ENCODE data around the gene MARCKSL1. TPM values are rescaled to one million over a fixed set of nuclear protein-coding genes. Genes with fewer than 3 reads are reported as not detected.
"Not testable (repeated sequence)": the region's sequence is repeated elsewhere in the genome, so short reads cannot be mapped to it uniquely, and the experiment has no call there.

Gene MARCKSL1
- total and polyA plus RNA-seq, 2 donors = 89.0 to 113 TPM

DNA sequence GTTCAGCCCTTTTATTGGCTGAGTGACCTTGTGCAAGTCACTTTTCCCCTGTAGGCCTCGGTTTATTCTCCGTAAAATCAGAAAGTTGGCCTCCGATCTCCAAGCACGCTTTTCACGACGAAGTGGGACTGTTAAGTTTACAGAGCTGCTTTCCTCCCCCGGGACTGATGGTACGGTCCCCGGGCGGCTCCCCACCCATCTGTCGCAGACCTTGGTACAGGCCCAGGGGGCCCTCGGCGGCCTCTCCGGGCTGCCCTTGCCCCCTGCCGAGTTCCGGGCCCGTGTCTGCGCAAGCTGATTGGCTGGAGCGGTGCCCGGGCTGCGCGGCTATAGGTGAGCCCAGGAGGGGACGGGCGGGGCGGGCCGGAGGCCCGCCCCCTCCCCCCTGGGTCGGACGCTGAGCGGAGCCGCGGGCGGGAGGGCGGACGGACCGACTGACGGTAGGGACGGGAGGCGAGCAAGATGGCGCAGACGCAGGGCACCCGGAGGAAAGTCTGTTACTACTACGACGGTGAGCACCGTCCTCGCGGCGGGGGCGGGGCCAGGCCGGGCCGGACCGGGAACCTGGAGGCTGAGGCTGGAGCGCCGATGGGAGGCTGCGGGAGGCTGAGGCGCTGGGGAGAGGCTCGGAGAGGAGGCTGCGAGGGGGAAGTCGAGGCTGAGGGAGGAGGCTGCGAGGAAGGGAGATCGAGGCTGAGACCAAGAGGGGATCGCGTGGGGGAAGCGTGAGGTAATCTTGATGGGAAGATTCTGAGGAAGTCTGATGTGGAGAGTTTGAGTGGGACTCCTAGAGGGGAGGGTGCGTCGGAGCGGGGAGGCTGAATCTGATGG lies 44.1 kb downstream of the MARCKSL1 start, which contains the start of gene HDAC1:
Gene HDAC1, plus strand, starts transcription at position 376 of the 831 bp plus-strand sequence. Its CDS starts 87 bp downstream, at position 463.
- no peaks in the 10 kb centered on the region for H3K9me3 ChIP-seq (ENCODE audit: control insufficient read depth in 2 of 2, insufficient read depth in 1 of 2, low read length in 1 of 2)
- peak; percentile 80 to 98 (median 92) for DNase-seq (ENCODE audit: low read depth in 6 of 9, low spot score in 9 of 9)
- H3K27ac ChIP-seq (ENCODE audit: low read depth in 1 of 2, low read length in 1 of 2) = peak within 1 kb of the TSS; percentile 85 to 87
- under 1% methylated on average over 67 of the region's 67 CpGs for WGBS
- peaks cover 19 to 43% of the 10 kb centered on the region in 2 donors for H3K4me1 ChIP-seq (ENCODE audit: control insufficient read depth in 2 of 2, insufficient read depth in 2 of 2, low read length in 2 of 2)
- peak within 1 kb of the TSS; percentile 67 to 99 for H3K4me3 ChIP-seq (ENCODE audit: low read length in 2 of 2)
- no peaks in the 10 kb centered on the region for H3K27me3 ChIP-seq (ENCODE audit: control insufficient read depth in 2 of 2, insufficient read depth in 1 of 2, low read length in 1 of 2)
- peaks cover 9 to 24% of the 10 kb centered on the region in 2 donors for H3K36me3 ChIP-seq (ENCODE audit: control insufficient read depth in 2 of 2, insufficient read depth in 2 of 2, low read length in 1 of 2)

DNA sequence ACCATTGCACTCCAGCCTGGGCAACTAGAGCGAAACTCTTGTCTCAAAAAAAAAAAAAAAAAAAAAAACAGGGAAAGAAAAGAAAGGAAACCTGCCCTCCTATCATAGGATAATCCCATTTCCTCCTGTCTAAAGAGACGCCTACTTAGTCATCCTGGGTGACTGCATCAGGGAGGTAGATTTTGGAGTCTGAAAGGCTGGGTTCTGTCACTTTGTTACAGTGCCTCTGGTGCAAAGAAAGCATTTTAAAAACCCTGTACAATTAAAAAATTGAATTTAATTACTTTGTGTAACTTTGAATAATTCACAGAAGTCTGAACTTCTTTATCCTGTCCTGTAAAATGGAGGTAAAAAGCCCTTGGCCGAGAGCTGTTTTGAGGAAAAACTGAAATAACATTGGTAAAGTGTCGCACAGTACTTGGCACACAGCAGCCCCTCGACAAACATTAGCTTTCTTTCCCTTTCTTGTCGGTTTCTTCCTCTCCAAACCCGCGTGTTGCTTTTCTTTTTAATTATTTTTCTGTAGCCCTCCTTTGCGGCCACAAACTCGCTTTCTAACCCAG lies 44.8 kb downstream of the MARCKSL1 start:
- 58% methylated on average over 10 of the region's 10 CpGs for WGBS
- Histone ChIP-seq H3K36me3 (ENCODE audit: control insufficient read depth in 2 of 2, insufficient read depth in 2 of 2, low read length in 1 of 2) (peaks cover 16 to 30% of the 10 kb centered on the region in 2 donors), H3K4me1 (ENCODE audit: control insufficient read depth in 2 of 2, insufficient read depth in 2 of 2, low read length in 2 of 2) (peaks cover 19 to 42% of the 10 kb centered on the region in 2 donors), H3K27ac (ENCODE audit: low read depth in 1 of 2, low read length in 1 of 2) (peak overlapping the region; percentile 76 to 85), H3K27me3 (ENCODE audit: control insufficient read depth in 2 of 2, insufficient read depth in 1 of 2, low read length in 1 of 2) (no peaks in the 10 kb centered on the region), H3K9me3 (ENCODE audit: control insufficient read depth in 2 of 2, insufficient read depth in 1 of 2, low read length in 1 of 2) (no peaks in the 10 kb centered on the region), H3K4me3 (ENCODE audit: low read length in 2 of 2) (peak overlapping the region; percentile 67 to 99)
- DNase-seq (ENCODE audit: low read depth in 6 of 9, low spot score in 9 of 9) = no peak

DNA sequence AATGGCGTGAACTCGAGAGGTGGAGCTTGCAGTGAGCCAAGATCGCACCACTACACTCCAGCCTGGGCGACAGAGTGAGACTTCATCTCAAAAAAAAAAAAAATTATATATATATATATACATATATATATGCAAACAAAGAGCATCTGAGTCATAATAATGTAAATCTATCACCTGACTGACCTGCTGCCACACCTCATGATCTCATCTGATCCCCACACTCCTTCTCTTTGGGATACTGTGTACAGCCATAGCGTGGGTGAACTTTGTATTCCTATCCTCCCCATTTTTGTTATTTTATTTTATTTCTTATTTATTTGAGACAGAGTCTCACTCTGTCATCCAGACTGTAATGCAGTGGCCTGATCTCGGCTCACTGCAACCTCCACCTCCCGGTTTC lies 46.8 kb downstream of the MARCKSL1 start:
- H3K36me3 ChIP-seq (ENCODE audit: control insufficient read depth in 2 of 2, insufficient read depth in 2 of 2, low read length in 1 of 2) = peaks cover 32 to 35% of the 10 kb centered on the region in 2 donors
- no peak overlapping the region for H3K4me3 ChIP-seq (ENCODE audit: low read length in 2 of 2)
- 97% methylated on average over 7 of the region's 7 CpGs for WGBS
- no peaks in the 10 kb centered on the region for H3K9me3 ChIP-seq (ENCODE audit: control insufficient read depth in 2 of 2, insufficient read depth in 1 of 2, low read length in 1 of 2)
- peaks cover 17 to 27% of the 10 kb centered on the region in 2 donors for H3K4me1 ChIP-seq (ENCODE audit: control insufficient read depth in 2 of 2, insufficient read depth in 2 of 2, low read length in 2 of 2)
- no peak for DNase-seq (ENCODE audit: low read depth in 6 of 9, low spot score in 9 of 9)
- no peak overlapping the region for H3K27ac ChIP-seq (ENCODE audit: low read depth in 1 of 2, low read length in 1 of 2)
- H3K27me3 ChIP-seq (ENCODE audit: control insufficient read depth in 2 of 2, insufficient read depth in 1 of 2, low read length in 1 of 2) = no peaks in the 10 kb centered on the region

DNA sequence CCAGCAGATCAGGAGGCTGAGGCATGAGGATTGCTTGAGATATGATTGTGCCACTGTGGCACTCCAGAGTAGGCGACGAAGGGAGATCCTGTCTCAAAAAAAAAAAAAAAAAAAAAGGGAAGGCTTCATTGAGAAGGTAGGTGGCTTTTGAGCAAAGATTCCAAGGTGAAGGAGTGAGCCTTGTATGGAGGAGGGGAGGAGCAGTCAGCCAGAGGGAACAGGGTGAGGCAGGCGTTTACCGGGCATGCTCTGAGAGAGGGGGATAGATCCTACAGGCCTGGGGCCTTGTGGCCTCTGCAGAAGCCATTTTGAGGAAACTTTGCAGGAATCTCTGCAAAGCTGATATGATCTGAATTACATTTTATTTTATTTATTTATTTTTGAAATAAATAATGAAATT lies 49.3 kb downstream of the MARCKSL1 start:
- Histone ChIP-seq H3K27ac (ENCODE audit: low read depth in 1 of 2, low read length in 1 of 2) (no peak overlapping the region), H3K27me3 (ENCODE audit: control insufficient read depth in 2 of 2, insufficient read depth in 1 of 2, low read length in 1 of 2) (no peaks in the 10 kb centered on the region), H3K4me3 (ENCODE audit: low read length in 2 of 2) (no peak overlapping the region), H3K36me3 (ENCODE audit: control insufficient read depth in 2 of 2, insufficient read depth in 2 of 2, low read length in 1 of 2) (peaks cover 54 to 58% of the 10 kb centered on the region in 2 donors), H3K4me1 (ENCODE audit: control insufficient read depth in 2 of 2, insufficient read depth in 2 of 2, low read length in 2 of 2) (peaks cover 8 to 17% of the 10 kb centered on the region in 2 donors), H3K9me3 (ENCODE audit: control insufficient read depth in 2 of 2, insufficient read depth in 1 of 2, low read length in 1 of 2) (no peaks in the 10 kb centered on the region)
- 97% methylated on average over 4 of the region's 4 CpGs for WGBS
- DNase-seq (ENCODE audit: low read depth in 6 of 9, low spot score in 9 of 9) = no peak

DNA sequence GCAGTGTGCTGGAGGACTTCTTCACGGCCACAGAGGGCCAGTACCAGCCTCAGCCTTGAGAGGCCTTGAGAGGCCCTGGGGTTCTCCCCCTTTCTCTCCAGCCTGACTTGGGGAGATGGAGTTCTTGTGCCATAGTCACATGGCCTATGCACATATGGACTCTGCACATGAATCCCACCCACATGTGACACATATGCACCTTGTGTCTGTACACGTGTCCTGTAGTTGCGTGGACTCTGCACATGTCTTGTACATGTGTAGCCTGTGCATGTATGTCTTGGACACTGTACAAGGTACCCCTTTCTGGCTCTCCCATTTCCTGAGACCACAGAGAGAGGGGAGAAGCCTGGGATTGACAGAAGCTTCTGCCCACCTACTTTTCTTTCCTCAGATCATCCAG lies 50.4 kb downstream of the MARCKSL1 start:
- Histone ChIP-seq H3K4me1 (ENCODE audit: control insufficient read depth in 2 of 2, insufficient read depth in 2 of 2, low read length in 2 of 2) (peaks cover under 1 to 9% of the 10 kb centered on the region in 2 donors), H3K9me3 (ENCODE audit: control insufficient read depth in 2 of 2, insufficient read depth in 1 of 2, low read length in 1 of 2) (no peaks in the 10 kb centered on the region), H3K4me3 (ENCODE audit: low read length in 2 of 2) (no peak overlapping the region), H3K27me3 (ENCODE audit: control insufficient read depth in 2 of 2, insufficient read depth in 1 of 2, low read length in 1 of 2) (no peaks in the 10 kb centered on the region), H3K36me3 (ENCODE audit: control insufficient read depth in 2 of 2, insufficient read depth in 2 of 2, low read length in 1 of 2) (peaks cover 64 to 69% of the 10 kb centered on the region in 2 donors), H3K27ac (ENCODE audit: low read depth in 1 of 2, low read length in 1 of 2) (no peak overlapping the region)
- over 99% methylated on average over 3 of the region's 3 CpGs for WGBS
- no peak for DNase-seq (ENCODE audit: low read depth in 6 of 9, low spot score in 9 of 9)

DNA sequence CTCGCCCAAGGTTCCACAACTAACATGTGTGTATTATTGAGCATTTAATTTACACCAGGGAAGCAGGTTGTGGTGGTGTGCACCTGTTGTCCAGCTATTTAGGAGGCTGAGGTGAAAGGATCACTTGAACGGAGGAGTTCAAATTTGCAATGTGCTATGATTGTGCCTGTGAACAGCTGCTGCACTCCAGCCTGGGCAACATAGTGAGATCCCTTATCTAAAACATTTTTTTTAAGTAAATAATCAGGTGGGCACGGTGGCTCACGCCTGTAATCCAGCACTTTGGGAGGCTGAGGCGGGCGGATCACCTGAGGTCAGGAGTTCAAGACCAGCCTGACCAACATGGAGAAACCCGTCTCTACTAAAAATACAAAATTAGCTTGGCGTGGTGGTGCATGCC lies 51.3 kb downstream of the MARCKSL1 start:
- DNase-seq (ENCODE audit: low read depth in 6 of 9, low spot score in 9 of 9); H3K27ac ChIP-seq (ENCODE audit: low read depth in 1 of 2, low read length in 1 of 2); H3K27me3 ChIP-seq (ENCODE audit: control insufficient read depth in 2 of 2, insufficient read depth in 1 of 2, low read length in 1 of 2); H3K9me3 ChIP-seq (ENCODE audit: control insufficient read depth in 2 of 2, insufficient read depth in 1 of 2, low read length in 1 of 2); H3K4me1 ChIP-seq (ENCODE audit: control insufficient read depth in 2 of 2, insufficient read depth in 2 of 2, low read length in 2 of 2); H3K4me3 ChIP-seq (ENCODE audit: low read length in 2 of 2): not testable (repeated sequence)
- H3K36me3 ChIP-seq (ENCODE audit: control insufficient read depth in 2 of 2, insufficient read depth in 2 of 2, low read length in 1 of 2) = peaks cover 72 to 78% of the 10 kb centered on the region in 2 donors
- 97% methylated on average over 8 of the region's 8 CpGs for WGBS

Other genes starting within 250 kb of the MARCKSL1 start
- gene KPNA6, start 228.2 kb downstream of the MARCKSL1 start, total RNA-seq = 17.1 TPM
- 10.0 TPM for gene KPNA6, start 228.2 kb downstream of the MARCKSL1 start, polyA plus RNA-seq
- 33.1 TPM for gene TXLNA, start 156.6 kb downstream of the MARCKSL1 start, total RNA-seq
- 17.7 TPM for gene TXLNA, start 156.6 kb downstream of the MARCKSL1 start, polyA plus RNA-seq
- 64.1 TPM for gene CCDC28B, start 135.6 kb downstream of the MARCKSL1 start, total RNA-seq
- gene CCDC28B, start 135.6 kb downstream of the MARCKSL1 start, polyA plus RNA-seq = 28.7 TPM
- 3.0 TPM for gene IQCC, start 130.6 kb downstream of the MARCKSL1 start, total RNA-seq
- 2.8 TPM for gene IQCC, start 130.6 kb downstream of the MARCKSL1 start, polyA plus RNA-seq
- not detected for gene DCDC2B, start 127.1 kb downstream of the MARCKSL1 start, total RNA-seq
- gene DCDC2B, start 127.1 kb downstream of the MARCKSL1 start, polyA plus RNA-seq = 0.09 TPM
- 8.5 TPM for gene TMEM234, start 113.9 kb downstream of the MARCKSL1 start, total RNA-seq
- gene TMEM234, start 113.9 kb downstream of the MARCKSL1 start, polyA plus RNA-seq = 15.4 TPM
- 161 TPM for gene EIF3I, start 113.8 kb downstream of the MARCKSL1 start, total RNA-seq
- 155 TPM for gene EIF3I, start 113.8 kb downstream of the MARCKSL1 start, polyA plus RNA-seq
- gene FAM167B, start 89.0 kb downstream of the MARCKSL1 start, total RNA-seq = 1.2 TPM
- gene FAM167B, start 89.0 kb downstream of the MARCKSL1 start, polyA plus RNA-seq = 6.8 TPM
- gene LCK, start 85.0 kb downstream of the MARCKSL1 start, total RNA-seq = 467 TPM
- gene LCK, start 85.0 kb downstream of the MARCKSL1 start, polyA plus RNA-seq = 175 TPM
- 150 TPM for gene HDAC1, start 44.1 kb downstream of the MARCKSL1 start, total RNA-seq
- 103 TPM for gene HDAC1, start 44.1 kb downstream of the MARCKSL1 start, polyA plus RNA-seq
- 1.6 TPM for gene FAM229A, start 26.3 kb upstream of the MARCKSL1 start, total RNA-seq
- 14.6 TPM for gene FAM229A, start 26.3 kb upstream of the MARCKSL1 start, polyA plus RNA-seq
- 0.28 TPM for gene TSSK3, start 26.3 kb upstream of the MARCKSL1 start, total RNA-seq
- gene TSSK3, start 26.3 kb upstream of the MARCKSL1 start, polyA plus RNA-seq = 2.6 TPM
- 35.3 TPM for gene BSDC1, start 58.2 kb upstream of the MARCKSL1 start, total RNA-seq
- 36.6 TPM for gene BSDC1, start 58.2 kb upstream of the MARCKSL1 start, polyA plus RNA-seq
- 0.05 TPM for gene ZBTB8B, start 128.8 kb upstream of the MARCKSL1 start, total RNA-seq
- 0.05 TPM for gene ZBTB8B, start 128.8 kb upstream of the MARCKSL1 start, polyA plus RNA-seq
- 2.2 TPM for gene ZBTB8A, start 203.2 kb upstream of the MARCKSL1 start, total RNA-seq
- 2.1 TPM for gene ZBTB8A, start 203.2 kb upstream of the MARCKSL1 start, polyA plus RNA-seq